T-helper 1 cell treated with Interleukin-12 subunit alpha and Interleukin-12 subunit beta and Interleukin-4 antibody, amounts not matched to agents 30 μg/mL and 1 μg/mL, for 36 hours (primary cell): ENCODE results near the gene ARX.

Experiments
- H3K27ac Mint-ChIP-seq: one replicate; pipeline ENCODE4 v1.8.0; 2021; ENCODE audit warnings: mild to moderate bottlenecking, mixed read lengths
- H3K27me3 Mint-ChIP-seq: one replicate; pipeline ENCODE4 v1.8.0; 2021; ENCODE audit warnings: low read depth, mixed read lengths
- H3K36me3 Mint-ChIP-seq: one replicate; pipeline ENCODE4 v1.8.0; 2021; ENCODE audit warnings: low read depth, mixed read lengths
- H3K4me1 Mint-ChIP-seq: one replicate; pipeline ENCODE4 v1.8.0; 2021; ENCODE audit warnings: low read depth, mixed read lengths
- H3K4me3 Mint-ChIP-seq: one replicate; pipeline ENCODE4 v1.8.0; 2021; ENCODE audit warnings: mild to moderate bottlenecking, moderate library complexity, mixed read lengths
- H3K9me3 Mint-ChIP-seq: one replicate; pipeline ENCODE4 v1.8.0; 2021; ENCODE audit warnings: mixed read lengths

Gene ARX

DNA sequence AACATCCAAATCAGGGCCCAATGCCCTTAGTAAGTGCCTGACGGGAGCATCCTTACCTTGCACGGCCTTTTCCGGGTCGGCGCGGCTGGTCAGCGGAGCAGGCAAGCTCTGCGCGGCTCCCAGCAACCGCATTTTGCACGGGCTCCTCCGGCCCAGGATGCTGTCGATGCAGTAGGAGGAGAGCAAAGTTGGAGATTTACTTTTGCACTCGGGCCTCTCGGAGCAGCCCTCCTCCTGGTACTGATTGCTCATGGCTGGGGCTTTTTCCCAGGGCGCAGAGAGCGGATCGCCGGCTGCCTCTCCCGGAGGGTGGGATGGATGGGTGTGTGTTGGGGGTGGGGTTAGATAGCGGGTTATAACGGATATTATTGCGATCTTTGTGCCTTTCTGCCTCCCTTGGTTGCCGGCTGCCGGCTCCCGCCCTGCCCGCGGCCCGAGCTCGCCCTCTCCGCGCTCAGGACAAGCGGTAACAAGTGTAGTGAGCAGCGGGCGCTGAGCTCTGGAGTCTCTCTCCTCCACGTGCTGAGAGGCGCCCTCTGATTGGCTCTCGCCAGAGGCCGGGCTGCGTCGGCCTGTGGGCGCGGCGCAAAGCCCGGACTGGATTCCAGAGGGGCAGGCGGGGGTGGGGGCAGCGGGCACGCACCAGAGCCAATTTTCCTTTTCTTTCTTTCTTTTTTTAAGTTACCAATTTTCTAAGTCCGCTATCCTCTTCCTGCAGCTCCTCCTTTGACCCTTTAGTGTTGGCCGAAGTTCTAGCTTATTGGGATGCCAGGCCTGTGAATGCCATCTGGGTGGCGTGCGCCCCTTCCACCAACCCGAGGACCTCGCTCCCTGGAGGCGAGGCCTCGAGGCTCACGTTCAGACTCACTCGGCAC, at the start of gene ARX:
TSS of gene ARX (minus strand) at position 480 of the 875 bp plus-strand sequence. CDS start at position 252, 228 bp downstream.
- Mint-ChIP-seq H3K9me3 (no peaks in the 10 kb centered on the region), H3K27ac (no peak within 1 kb of the TSS), H3K4me3 (no peak within 1 kb of the TSS), H3K4me1 (peaks cover 13% of the 10 kb centered on the region), H3K36me3 (peaks cover 2% of the 10 kb centered on the region), H3K27me3 (peaks cover 76% of the 10 kb centered on the region)

DNA sequence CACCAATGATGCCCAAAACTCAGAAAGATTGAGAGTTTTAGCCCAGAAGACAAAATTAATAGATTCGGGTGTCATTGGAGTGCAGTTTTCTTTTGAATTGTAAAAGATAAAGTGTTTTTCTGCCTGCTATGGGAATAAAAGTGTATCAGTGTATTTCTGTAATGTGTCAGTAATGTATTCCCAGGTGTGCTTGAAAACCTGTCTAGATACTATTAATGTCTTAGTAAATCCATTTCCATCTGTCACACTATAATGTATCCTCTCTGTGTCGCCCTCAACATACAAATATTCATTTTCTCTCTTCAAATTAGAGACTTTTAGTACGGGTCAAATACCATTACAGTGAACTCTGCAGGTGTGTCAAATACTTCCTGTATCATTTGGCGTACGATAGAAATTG, 43.5 kb upstream of the ARX start:
- no peaks in the 10 kb centered on the region for H3K36me3 Mint-ChIP-seq

DNA sequence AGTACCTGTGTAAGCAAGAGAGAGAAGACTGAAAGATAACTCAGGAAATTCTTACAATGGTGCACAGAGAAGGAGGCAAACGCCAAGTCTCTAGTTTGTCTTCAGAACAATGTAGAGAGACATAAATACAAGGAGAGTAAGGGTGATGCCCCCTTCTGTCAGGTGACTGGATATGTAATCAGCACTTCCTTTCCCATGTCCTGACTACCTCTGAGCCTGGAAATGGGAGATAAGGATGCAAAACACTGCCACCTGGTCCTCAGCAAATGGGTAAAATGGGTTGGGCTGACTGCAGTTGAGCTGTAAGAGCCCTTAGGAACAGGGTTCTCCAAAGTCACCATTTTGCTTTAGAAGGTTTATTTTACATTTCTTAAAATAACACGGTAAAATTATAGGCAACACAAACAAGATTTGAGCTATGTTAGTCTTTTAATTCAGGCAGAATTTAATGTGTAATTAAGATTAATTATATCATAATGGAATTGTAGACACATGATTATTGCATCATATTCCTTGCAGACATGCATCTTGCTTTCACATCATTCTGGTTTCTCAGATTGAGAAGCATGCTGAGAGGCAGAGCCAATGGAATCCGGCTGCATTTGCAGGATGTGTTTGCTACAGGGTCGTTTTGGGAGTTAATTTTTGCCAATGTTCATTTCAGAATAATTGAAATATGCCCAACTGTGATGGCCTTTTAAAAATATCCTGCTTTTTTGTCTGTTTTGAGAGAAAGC, 37.2 kb upstream of the ARX start:
- Mint-ChIP-seq H3K36me3 (no peaks in the 10 kb centered on the region), H3K27ac (no peak overlapping the region), H3K4me1 (no peaks in the 10 kb centered on the region), H3K4me3 (no peak overlapping the region), H3K27me3 (peaks cover 4% of the 10 kb centered on the region), H3K9me3 (peaks cover 4% of the 10 kb centered on the region)

More for the DNA sequence above, 43.5 kb upstream of the ARX start:
- Mint-ChIP-seq H3K4me1 (no peaks in the 10 kb centered on the region), H3K27me3 (no peaks in the 10 kb centered on the region), H3K9me3 (peaks cover 4% of the 10 kb centered on the region), H3K4me3 (no peak overlapping the region), H3K27ac (no peak overlapping the region)

DNA sequence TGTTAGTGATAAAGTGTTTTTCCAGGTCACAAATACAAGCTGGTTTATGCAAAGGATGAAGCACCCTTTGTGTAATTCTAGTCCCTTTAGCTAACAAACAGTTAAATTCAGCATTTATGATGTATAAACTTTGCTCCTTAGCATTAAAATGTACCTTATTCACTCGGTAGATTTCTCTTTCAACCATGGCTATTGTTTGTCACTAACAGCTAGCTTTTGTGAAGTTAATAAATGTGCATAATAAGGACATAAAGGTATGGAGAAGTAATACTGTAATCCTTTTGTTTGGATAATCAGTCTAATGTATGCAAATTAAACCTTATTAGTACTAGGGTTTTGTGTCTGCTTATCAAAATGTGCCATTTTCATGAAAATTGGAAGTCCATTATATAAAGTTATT, 34.2 kb upstream of the ARX start:
- Mint-ChIP-seq H3K4me3 (no peak overlapping the region), H3K27ac (no peak overlapping the region)

DNA sequence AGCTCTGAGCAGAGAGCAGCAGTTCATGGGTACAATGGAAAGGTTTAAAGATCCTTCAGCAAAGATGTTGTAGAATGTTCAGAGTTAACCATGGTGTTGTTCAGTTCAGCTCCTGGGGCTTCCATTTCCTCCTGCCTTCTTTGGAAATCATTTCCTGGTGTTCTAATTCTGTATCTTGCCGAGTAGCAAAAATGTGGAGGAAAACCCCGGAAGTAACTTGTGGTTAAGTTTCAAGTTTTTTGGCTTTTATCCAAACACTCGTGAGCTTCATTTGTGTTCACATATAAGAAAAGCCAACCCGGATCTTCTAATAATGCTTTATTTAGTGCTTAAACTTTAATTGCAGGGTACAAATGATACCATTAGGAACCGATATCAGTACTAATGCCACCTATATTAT, 33.6 kb upstream of the ARX start:
- H3K27me3 Mint-ChIP-seq: peaks cover 9% of the 10 kb centered on the region
- H3K36me3 Mint-ChIP-seq: no peaks in the 10 kb centered on the region
- H3K27ac Mint-ChIP-seq: no peak overlapping the region
- no peaks in the 10 kb centered on the region for H3K4me1 Mint-ChIP-seq
- H3K4me3 Mint-ChIP-seq: no peak overlapping the region
- no peaks in the 10 kb centered on the region for H3K9me3 Mint-ChIP-seq

More for the DNA sequence above, 34.2 kb upstream of the ARX start:
- Mint-ChIP-seq H3K9me3 (no peaks in the 10 kb centered on the region), H3K27me3 (peaks cover 9% of the 10 kb centered on the region), H3K4me1 (no peaks in the 10 kb centered on the region), H3K36me3 (no peaks in the 10 kb centered on the region)

DNA sequence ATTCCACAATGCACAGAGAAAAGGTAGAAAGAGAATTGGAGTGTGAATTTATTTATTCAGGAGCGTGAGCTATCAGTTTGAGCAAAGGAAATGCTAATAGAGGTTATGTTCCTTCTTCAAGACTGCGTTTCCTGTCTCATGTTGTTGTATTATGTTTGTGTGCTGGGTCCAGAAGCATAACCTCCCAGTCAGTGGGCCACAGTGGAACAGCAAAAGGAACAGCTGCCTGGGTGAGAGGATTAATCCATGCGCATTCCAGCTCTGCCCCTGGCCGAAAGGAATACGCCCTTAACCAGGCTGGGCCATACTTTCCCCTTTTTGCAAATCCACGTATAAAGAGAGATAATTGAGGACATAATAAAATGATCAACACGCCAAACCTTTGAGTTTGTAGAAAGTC, 32.4 kb upstream of the ARX start:
- H3K27me3 Mint-ChIP-seq: peaks cover 9% of the 10 kb centered on the region
- H3K9me3 Mint-ChIP-seq: no peaks in the 10 kb centered on the region
- H3K27ac Mint-ChIP-seq: no peak overlapping the region
- no peaks in the 10 kb centered on the region for H3K36me3 Mint-ChIP-seq
- H3K4me1 Mint-ChIP-seq: no peaks in the 10 kb centered on the region
- no peak overlapping the region for H3K4me3 Mint-ChIP-seq

DNA sequence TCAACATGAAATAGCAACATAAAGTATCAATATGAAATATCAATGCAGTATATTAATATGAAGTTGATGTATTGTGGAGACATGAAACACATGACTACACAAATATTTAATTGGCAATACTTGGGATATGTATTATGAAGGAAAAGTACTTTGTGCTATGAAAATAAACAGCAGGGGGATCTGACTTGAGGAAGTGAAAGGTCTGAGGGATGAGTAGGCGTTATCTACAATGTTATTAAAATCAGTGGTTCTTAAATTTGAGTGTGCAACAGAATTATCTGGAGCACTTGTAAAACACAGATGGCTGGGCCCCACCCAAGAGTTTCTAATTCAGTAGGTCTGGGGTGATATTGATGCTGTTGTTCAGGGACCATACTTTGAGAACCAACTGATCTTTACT, 27.4 kb upstream of the ARX start:
- Mint-ChIP-seq H3K4me3 (no peak overlapping the region), H3K9me3 (no peaks in the 10 kb centered on the region), H3K27me3 (peaks cover 7% of the 10 kb centered on the region), H3K4me1 (no peaks in the 10 kb centered on the region), H3K27ac (no peak overlapping the region), H3K36me3 (no peaks in the 10 kb centered on the region)

DNA sequence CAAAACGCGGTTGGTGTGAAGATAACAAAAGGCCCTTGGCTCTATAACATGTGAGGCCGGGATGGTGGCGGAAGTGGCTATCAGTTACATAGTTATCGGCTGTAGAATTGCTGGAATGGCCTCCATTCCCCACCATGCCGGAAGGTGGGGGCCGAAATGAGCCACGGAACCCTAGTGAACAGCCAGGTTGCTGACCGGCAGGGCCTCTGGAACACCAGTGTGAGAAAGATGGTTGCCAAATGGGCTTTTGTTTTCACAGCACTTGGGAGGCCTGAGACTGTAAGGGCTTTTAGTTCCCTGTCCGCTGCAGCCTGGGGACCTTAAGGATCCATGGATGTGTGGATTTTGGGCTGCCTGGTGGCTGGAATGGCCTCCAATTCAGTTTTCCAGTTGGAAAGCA, 23.3 kb upstream of the ARX start:
- Mint-ChIP-seq H3K27me3 (peaks cover 4% of the 10 kb centered on the region), H3K36me3 (no peaks in the 10 kb centered on the region)

DNA sequence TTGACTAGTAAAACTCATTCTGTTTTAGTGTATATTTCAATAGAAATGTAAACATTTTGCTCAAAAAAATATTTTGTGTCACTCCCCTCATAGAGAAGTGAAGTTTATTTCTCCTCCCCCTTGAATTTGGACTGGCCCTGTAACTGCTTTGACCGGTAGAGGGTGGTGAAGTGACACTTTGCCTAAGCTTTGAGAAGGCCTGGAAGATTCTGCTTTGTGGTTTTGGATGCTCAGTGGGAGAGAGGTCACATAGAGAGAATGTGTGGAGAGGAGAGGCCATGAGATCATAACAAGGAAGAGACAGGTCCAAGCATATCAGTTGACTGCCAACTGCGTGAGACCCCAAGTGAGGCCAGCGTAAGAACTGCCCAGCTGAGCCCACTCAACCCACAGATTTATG, 19.1 kb upstream of the ARX start:
- no peaks in the 10 kb centered on the region for H3K4me1 Mint-ChIP-seq
- H3K36me3 Mint-ChIP-seq: no peaks in the 10 kb centered on the region
- no peaks in the 10 kb centered on the region for H3K9me3 Mint-ChIP-seq
- no peak overlapping the region for H3K27ac Mint-ChIP-seq
- H3K27me3 Mint-ChIP-seq: peaks cover 4% of the 10 kb centered on the region
- no peak overlapping the region for H3K4me3 Mint-ChIP-seq

More for the DNA sequence above, 23.3 kb upstream of the ARX start:
- Mint-ChIP-seq H3K4me3 (no peak overlapping the region), H3K27ac (no peak overlapping the region), H3K4me1 (no peaks in the 10 kb centered on the region), H3K9me3 (no peaks in the 10 kb centered on the region)

DNA sequence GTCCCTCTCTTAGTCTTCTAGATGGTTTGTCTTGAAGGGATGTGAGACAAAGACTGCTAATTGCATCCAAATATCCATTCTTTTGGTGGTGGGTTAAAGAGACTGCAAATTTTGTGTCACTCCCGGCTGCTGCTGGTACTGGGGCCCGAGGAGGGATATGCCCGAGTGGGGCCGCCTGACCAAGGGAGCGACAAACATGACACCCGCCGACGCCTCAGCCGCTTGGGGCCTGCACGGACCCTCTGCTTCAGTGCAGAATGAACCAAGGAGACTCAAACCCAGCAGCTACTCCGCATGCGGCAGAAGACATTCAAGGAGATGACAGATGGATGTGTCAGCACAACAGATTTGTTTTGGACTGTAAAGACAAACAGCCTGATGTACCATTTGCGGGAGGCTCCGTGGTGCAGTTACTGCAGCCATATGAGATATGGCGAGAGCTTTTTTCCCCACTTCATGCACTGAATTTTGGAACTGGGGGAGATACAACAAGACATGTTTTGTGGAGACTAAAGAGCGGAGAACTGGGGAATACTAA, 13.6 kb upstream of the ARX start:
- no peak overlapping the region for H3K4me3 Mint-ChIP-seq
- H3K9me3 Mint-ChIP-seq: no peaks in the 10 kb centered on the region
- no peak overlapping the region for H3K27ac Mint-ChIP-seq
- no peaks in the 10 kb centered on the region for H3K4me1 Mint-ChIP-seq
- H3K27me3 Mint-ChIP-seq: peaks cover 18% of the 10 kb centered on the region
- no peaks in the 10 kb centered on the region for H3K36me3 Mint-ChIP-seq

DNA sequence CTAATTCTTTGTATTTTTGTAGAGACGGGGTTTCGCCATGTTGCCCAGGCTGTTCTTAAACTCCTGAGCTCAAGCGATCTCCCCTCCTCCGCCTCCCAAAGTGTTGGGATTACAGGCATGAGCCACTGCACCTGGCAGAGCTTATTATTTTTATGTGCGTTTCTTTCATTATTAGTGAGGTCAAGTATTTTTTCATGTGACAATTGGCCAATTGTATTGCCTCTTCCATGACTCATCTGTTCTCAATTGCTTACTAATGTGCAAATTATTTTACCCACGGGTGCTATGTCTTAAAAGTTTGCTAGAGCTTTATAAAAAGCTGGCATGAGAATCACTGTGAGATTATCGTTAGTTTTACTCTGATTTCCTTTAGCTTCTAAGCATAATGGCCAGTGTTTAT, 13.0 kb upstream of the ARX start:
- Mint-ChIP-seq H3K9me3 (no peaks in the 10 kb centered on the region), H3K27ac (no peak overlapping the region)

DNA sequence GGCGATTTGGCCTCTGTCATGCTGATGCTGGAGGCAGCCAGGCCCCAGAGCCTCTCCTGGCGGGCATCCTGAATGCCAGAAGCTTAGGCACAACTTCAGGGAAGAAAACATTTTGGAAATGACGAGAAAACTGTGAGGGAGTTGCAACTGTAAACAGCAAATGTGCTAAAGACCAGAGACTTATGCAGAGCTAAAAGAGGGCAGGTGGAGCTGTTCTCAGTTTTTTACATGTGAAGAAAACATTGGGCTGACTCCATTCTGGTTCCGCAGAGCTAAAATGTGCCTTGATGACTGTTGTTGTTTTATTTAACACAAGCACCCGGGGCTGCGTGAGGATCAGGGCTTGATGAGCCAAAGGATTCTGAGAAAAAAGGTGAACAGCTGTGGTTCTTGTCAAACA, 10.8 kb upstream of the ARX start:
- H3K9me3 Mint-ChIP-seq: no peaks in the 10 kb centered on the region
- H3K4me3 Mint-ChIP-seq: no peak overlapping the region
- no peak overlapping the region for H3K27ac Mint-ChIP-seq
- H3K4me1 Mint-ChIP-seq: peaks cover 6% of the 10 kb centered on the region
- H3K27me3 Mint-ChIP-seq: peaks cover 42% of the 10 kb centered on the region
- no peaks in the 10 kb centered on the region for H3K36me3 Mint-ChIP-seq

More for the DNA sequence above, 13.0 kb upstream of the ARX start:
- no peaks in the 10 kb centered on the region for H3K36me3 Mint-ChIP-seq
- no peak overlapping the region for H3K4me3 Mint-ChIP-seq
- H3K4me1 Mint-ChIP-seq: peaks cover 2% of the 10 kb centered on the region
- peaks cover 24% of the 10 kb centered on the region for H3K27me3 Mint-ChIP-seq

DNA sequence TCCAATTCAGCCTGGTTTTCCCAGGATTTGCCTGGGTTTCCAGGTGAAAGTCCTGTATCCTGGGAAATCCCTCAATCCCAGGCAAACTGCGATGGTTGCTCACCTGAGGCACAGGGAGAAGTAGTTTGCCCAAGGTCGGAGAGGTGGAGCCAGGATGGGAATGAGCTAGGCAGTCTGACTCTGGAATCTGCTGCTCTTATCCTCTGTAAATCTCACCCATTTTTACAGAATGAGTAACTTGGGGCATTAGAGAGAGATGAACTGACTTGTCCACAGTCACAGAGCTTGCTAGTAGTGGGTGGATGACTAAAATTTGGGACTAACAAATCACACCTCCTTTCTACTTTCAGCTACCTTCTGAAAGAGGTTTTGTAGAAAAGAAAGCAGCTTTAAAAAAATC, 9.8 kb upstream of the ARX start:
- Mint-ChIP-seq H3K36me3 (no peaks in the 10 kb centered on the region), H3K4me1 (peaks cover 6% of the 10 kb centered on the region), H3K9me3 (no peaks in the 10 kb centered on the region), H3K4me3 (no peak overlapping the region), H3K27ac (no peak overlapping the region), H3K27me3 (peaks cover 49% of the 10 kb centered on the region)

DNA sequence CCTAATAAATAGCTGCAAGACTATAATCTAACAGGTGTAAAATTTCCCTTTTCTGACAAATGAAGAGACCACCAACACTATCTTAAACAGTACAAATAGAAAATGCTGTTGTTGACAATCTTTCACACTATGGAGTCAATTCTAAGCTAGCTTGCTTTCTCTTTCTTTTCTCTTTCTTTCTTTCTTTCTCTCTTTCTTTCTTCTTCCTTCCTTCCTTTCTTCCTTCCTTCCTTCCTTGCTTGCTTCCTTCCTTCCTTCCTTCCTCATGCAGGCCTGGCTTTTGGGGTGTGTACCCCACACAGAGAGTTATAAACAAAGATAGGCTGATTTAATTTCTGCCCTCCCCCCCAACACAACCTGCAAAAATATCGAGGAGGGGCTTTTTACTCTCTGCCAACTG, 8.1 kb upstream of the ARX start:
- no peak overlapping the region for H3K4me3 Mint-ChIP-seq
- H3K27ac Mint-ChIP-seq: no peak overlapping the region
- peaks cover 13% of the 10 kb centered on the region for H3K4me1 Mint-ChIP-seq
- H3K27me3 Mint-ChIP-seq: peaks cover 63% of the 10 kb centered on the region
- H3K36me3 Mint-ChIP-seq: no peaks in the 10 kb centered on the region
- no peaks in the 10 kb centered on the region for H3K9me3 Mint-ChIP-seq
